GM19099 (cell line): ENCODE results near the gene RNF215.

Experiments used
- POLR2A ChIP-seq: IDR thresholded peaks from 3 replicates; pipeline ENCODE4 v1.6.1; 2011; ENCODE audit warnings: low read depth; ENCODE audit not compliant: insufficient read length; ENCODE audit errors: extremely low read depth

Gene RNF215

GRCh38 chr22:30357236-30357570, 30.0 kb downstream of the RNF215 start:
- TF ChIP-seq POLR2A: no peak

- TF ChIP-seq POLR2A: peak; percentile 95
These were observed 30.6 kb downstream of the RNF215 start, which contains the start of the genes CCDC157 and SF3A1 for GRCh38 chr22:30356449-30357235. TSS of gene CCDC157 (plus strand) at chr22:30357007. CDS start at chr22:30366001, 8,994 bp downstream. TSS of gene SF3A1 (minus strand) at chr22:30356894. CDS start at chr22:30356792, 102 bp downstream.

GRCh38 chr22:30354644-30355043, 32.6 kb downstream of the RNF215 start:
- TF ChIP-seq POLR2A: no peak

DNA sequence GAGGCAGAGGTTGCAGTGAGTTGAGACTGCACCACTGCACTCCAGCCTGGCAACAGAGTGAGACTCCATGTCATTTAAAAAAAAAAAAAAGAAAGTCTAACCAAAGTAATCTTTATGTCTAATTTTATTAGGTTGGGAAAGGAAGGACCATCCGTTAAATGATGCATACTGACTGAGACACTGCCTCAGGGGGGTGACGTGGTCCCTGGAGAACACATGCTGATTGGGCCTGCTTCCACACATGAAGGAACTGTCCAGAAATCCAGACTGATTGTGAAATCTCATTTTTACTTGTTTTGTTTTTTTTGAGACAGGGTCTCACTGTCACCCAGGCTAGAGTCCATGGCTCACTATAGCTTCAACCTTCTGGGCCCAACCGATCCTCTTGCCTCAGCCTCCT, 36.0 kb downstream of the RNF215 start:
- no peak for TF ChIP-seq POLR2A

- no peak for TF ChIP-seq POLR2A
These were observed 38.4 kb downstream of the RNF215 start for GRCh38 chr22:30348809-30349208.

GRCh38 chr22:30348404-30348803, 38.8 kb downstream of the RNF215 start:
- no peak for TF ChIP-seq POLR2A

GRCh38 chr22:30347255-30347892, 39.8 kb downstream of the RNF215 start:
- no peak for TF ChIP-seq POLR2A

GRCh38 chr22:30344447-30345200, 42.6 kb downstream of the RNF215 start:
- no peak for TF ChIP-seq POLR2A

DNA sequence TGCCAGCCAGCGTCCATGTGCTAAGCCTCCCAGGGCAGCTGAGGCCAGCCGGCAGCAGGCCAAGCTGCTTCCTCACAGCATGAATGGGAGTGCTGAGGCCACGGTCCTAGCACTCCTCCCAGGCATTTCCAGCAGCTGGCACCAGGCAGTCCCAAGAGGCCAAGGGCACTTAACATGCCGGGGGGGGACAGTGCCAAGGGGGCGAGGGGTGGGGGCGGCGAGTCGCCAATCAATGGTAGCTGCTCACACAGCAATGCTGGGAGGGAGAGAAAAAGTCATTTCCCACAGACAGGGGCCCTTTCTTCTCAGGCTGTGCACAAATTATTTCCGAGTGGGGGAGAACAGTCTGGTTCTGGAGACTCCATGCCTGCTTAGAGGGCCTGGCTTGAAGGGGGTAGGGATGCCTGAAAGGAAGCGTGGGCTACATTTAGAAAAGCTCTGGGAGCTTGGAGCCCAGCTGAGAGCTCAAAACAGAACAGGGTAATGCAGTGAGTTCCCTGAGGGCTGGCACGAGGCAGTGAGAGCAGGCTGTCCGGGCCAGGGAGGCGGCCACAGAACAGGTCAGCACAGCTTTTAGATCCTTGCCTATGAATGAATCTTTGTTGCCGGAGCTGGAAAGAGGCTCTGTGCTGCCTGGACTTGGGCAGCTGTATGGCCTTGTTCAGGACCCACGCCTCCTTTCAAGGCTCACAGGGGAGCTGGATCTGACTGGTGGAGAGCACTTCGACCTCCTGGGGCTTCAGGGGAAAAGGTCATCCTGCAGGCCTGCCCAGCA, 46.1 kb downstream of the RNF215 start:
- no peak for TF ChIP-seq POLR2A

DNA sequence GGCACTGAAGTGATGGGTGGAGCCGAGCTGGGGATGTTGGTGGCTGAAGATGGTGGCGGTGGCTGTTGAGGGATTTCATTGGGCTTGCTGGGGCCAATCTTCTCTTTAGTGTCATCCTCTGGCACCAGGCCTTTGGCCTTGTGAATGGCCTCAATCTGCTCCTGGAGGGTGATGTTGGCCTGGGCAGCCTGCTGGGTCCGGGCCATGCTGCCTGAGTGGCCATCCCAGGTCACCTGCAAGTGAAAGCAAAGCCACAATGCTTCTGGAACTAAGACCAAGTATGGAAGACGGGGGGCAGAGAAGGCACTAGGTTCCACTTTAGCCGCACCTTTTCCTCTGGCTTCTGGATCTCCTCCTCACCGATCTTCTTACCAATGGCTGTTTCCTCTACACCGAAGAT, 48.4 kb downstream of the RNF215 start:
- no peak for TF ChIP-seq POLR2A

DNA sequence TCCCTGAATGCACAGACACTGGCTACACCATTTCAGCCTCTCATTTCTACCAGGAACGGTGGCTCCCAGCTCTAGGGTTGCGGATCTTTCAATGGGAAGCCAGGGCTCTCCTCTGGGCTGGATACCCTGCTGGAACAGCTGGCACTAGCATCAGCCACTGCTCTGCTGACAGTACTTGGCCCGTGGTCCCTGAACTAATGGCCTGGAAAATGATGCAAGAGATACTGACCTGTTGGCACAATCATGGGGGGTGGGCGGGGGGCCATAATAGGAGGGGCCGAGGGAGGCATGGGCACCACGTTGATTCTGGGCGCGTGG, 49.8 kb downstream of the RNF215 start:
- no peak for TF ChIP-seq POLR2A

DNA sequence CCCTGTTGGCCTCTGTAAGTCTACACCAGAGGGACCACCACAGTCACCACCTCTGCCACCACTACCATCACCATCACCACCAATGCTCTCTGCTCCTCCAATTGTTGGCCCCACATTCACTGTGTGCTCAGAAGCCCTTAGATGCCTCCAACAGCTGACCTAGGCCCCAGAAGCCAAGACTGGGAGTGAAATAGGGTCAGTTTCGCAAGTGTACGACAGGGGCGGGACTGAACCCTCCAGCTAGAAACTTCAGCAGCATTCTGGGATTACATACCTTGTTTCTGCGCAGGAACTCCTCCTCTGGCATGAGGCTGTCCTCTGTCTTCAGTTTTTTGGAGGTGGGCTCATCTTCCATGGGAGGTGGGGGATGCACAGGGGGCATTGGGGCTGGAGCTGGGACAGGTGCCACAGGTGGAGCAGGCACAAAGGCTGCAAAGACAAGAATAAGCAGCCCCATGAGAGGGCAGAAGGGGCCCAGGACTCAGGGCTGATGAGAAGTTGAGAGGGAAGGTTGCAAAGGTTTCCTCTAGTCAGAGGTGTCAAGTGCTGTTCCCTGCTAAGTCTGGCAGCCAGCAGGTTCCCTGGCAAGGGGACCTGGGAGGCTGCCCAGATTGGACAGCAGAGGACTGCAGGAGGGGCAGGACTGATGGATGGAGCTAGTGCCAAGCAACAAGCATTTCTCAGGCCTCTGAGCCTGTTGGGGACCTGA, 50.3 kb downstream of the RNF215 start:
- TF ChIP-seq POLR2A: no peak

DNA sequence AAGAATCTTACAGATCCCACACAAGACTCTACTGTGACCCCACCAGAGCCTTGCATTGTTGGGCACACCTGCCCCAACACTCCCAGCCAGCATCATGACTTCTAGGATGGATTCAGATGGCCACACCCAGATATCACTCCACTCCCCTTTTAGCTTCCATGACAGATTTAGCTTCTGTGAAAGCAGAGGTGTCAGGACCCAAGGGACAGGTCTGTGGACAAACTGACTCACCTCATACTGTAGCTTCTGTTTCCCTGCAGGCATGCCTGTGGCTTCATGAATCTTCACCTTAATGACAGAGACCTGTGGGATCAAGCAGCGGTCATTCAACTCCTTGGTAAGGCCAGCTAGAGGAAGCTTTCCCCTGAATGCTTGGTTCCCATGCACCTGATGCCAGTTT, 52.0 kb downstream of the RNF215 start:
- TF ChIP-seq POLR2A: no peak

DNA sequence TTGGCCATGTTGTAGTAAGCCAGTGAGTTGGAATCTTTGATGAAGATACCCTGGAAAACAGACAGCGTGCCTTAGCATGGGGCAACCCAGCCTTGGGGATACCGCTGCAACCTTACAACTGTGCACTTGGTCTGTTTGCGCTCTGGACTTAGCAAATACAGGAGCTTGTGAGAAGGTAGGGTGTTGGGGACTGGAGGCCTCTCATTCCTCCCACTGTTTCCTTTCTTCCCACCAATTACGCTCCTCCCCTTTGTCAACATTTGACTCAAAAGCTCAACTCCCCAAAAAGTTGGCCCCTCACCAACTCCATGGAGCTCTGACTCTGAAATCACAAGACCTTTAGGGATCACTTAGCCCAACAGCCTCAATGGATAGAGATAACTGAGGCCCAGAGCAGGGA, 52.6 kb downstream of the RNF215 start:
- TF ChIP-seq POLR2A: no peak

- no peak for TF ChIP-seq POLR2A
These were observed 53.5 kb downstream of the RNF215 start for GRCh38 chr22:30333707-30334087.

DNA sequence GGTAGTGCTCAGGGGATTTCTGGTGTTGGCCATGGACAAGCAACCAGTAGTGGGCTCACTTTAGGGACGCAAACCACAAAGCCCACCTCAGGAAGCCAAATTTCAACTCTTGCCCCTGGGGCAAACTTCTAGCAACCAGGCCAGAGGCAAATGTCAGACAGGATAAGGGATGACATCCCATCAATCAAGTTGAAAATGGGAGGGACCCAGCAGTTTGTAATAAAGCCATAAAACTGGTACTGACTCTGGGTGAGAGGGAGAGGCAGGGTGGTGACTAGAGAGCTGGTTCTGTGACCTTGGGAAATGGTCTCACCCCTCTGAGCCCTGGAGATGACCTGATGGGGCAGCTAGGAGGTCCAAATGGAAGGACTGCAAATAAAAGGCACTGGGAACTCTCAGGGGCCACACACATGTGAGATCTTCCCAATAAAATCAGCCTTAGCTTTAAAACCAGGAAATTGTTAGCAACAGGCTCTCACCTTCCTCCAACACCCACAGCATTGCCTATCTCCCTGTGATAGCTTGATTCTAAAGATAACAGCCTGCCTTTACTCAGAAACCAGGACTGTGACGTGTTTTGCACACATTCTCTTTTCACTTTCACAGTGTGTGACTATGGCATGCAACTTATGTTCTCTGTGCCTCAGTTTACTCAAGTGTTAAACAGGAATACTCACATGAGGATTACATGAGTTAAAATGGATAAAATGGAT, 54.1 kb downstream of the RNF215 start:
- no peak for TF ChIP-seq POLR2A
